Parathyroid adenoma (tissue), 2 donors: Measurements from ENCODE around the gene AGAP1.

Source experiments
- H2AFZ ChIP-seq: fragments of 300-600 bp; sonication (generic); one replicate; pipeline ENCODE4 v1.7.0; 2017; ENCODE audit warnings: antibody characterized with exemption, mild to moderate bottlenecking
- H3K27ac ChIP-seq: fragments of 300-600 bp; sonication (generic); one replicate; pipeline ENCODE4 v1.7.0; 2017
- H3K27me3 ChIP-seq: fragments of 300-600 bp; sonication (generic); one replicate; pipeline ENCODE4 v1.7.0; 2017; ENCODE audit warnings: low read length; ENCODE audit not compliant: control insufficient read depth, insufficient read depth
- H3K36me3 ChIP-seq: fragments of 300-600 bp; sonication (generic); one replicate; pipeline ENCODE4 v1.7.0; 2017; ENCODE audit warnings: low read length; ENCODE audit not compliant: control insufficient read depth, insufficient read depth
- H3K4me1 ChIP-seq: fragments of 300-600 bp; sonication (generic); one replicate; pipeline ENCODE4 v1.7.0; 2017; ENCODE audit warnings: control low read depth
- H3K4me2 ChIP-seq: fragments of 300-600 bp; sonication (generic); one replicate; pipeline ENCODE4 v1.7.0; 2017; ENCODE audit warnings: low read length
- H3K4me3 ChIP-seq: fragments of 300-600 bp; sonication (generic); one replicate; pipeline ENCODE4 v1.7.0; 2017; ENCODE audit warnings: low read depth, low read length
- H3K79me2 ChIP-seq: fragments of 300-600 bp; sonication (generic); one replicate; pipeline ENCODE4 v1.7.0; 2017; ENCODE audit warnings: control low read depth
- H3K9ac ChIP-seq: fragments of 300-600 bp; sonication (generic); one replicate; pipeline ENCODE4 v1.7.0; 2017; ENCODE audit warnings: mild to moderate bottlenecking
- H3K9me3 ChIP-seq: fragments of 300-600 bp; sonication (generic); one replicate; pipeline ENCODE4 v1.7.0; 2017; ENCODE audit warnings: low read length; ENCODE audit not compliant: control insufficient read depth
- TF ChIP-seq, protein P1 (sequence below): fragments of 300-600 bp; sonication (generic); IDR thresholded peaks from one replicate; pipeline ENCODE4 v1.7.0; 2017; ENCODE audit warnings: antibody characterized with exemption, mild to moderate bottlenecking
- donor health status: primary hyperparathyroidism.

AGAP1 gene

DNA sequence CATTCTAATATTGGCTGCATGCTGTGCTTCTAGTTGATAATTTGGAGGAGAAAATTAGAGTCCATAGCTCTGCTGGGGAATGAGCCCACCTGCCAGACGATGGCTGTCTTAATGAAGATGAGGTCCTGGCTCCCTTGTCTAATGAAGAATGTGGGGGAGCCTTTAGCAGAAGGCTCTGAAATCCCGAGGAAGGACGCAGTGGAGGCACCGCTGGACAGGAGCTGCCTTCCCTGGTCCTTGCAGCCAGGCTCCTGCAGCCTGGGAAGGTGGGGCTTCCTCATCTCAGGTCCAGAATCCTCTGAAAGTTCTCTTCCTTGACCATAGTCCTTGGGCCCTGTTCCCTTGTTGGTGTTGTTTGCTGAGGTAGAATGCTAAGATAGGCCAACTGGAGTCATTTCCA lies 208.3 kb downstream of the AGAP1 start:
- H3K36me3 ChIP-seq: no peaks in the 10 kb centered on the region
- H3K27me3 ChIP-seq: no peaks in the 10 kb centered on the region
- no peak overlapping the region for H3K4me2 ChIP-seq
- H3K9ac ChIP-seq: no peak overlapping the region
- H3K4me1 ChIP-seq: no peaks in the 10 kb centered on the region
- H3K4me3 ChIP-seq: no peak overlapping the region
- no peaks in the 10 kb centered on the region for H3K9me3 ChIP-seq
- H2AFZ ChIP-seq: no peak overlapping the region
- peaks cover 20% of the 10 kb centered on the region for H3K79me2 ChIP-seq
- no peak overlapping the region for H3K27ac ChIP-seq
- TF ChIP-seq, protein P1, sequence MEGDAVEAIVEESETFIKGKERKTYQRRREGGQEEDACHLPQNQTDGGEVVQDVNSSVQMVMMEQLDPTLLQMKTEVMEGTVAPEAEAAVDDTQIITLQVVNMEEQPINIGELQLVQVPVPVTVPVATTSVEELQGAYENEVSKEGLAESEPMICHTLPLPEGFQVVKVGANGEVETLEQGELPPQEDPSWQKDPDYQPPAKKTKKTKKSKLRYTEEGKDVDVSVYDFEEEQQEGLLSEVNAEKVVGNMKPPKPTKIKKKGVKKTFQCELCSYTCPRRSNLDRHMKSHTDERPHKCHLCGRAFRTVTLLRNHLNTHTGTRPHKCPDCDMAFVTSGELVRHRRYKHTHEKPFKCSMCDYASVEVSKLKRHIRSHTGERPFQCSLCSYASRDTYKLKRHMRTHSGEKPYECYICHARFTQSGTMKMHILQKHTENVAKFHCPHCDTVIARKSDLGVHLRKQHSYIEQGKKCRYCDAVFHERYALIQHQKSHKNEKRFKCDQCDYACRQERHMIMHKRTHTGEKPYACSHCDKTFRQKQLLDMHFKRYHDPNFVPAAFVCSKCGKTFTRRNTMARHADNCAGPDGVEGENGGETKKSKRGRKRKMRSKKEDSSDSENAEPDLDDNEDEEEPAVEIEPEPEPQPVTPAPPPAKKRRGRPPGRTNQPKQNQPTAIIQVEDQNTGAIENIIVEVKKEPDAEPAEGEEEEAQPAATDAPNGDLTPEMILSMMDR: no peak

- TF ChIP-seq, protein P1: no peak
- Histone ChIP-seq H3K9me3 (no peaks in the 10 kb centered on the region), H3K9ac (no peak overlapping the region), H3K36me3 (no peaks in the 10 kb centered on the region), H3K27me3 (no peaks in the 10 kb centered on the region), H2AFZ (no peak overlapping the region), H3K4me2 (no peak overlapping the region), H3K4me1 (no peaks in the 10 kb centered on the region), H3K79me2 (peaks cover 23% of the 10 kb centered on the region), H3K4me3 (no peak overlapping the region), H3K27ac (no peak overlapping the region)
Measured at GRCh38 chr2:235703711-235704295, 210.0 kb downstream of the AGAP1 start.

DNA sequence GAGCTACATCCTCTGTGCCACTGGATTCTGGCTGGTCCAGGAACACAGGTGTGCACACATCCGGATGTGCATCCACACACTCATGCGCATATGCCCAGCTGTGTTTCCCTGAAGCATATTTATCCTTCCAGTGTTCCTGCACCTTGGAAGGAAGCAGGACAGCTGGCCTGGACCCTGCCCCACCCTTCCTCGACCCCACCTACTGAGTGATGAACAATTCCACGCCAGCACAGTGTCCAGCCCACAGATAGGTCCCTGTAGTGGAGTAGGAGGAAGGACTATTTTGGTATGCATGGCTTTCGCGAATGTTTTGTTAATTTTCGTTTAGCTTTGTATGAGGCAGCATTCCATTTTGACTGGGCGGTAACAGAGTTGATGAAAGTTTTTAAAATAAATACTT lies 211.5 kb downstream of the AGAP1 start:
- H3K79me2 ChIP-seq: peaks cover 20% of the 10 kb centered on the region
- H3K4me1 ChIP-seq: no peaks in the 10 kb centered on the region
- no peak overlapping the region for H2AFZ ChIP-seq
- H3K27ac ChIP-seq: no peak overlapping the region
- no peaks in the 10 kb centered on the region for H3K27me3 ChIP-seq
- H3K36me3 ChIP-seq: no peaks in the 10 kb centered on the region
- H3K9ac ChIP-seq: no peak overlapping the region
- H3K9me3 ChIP-seq: no peaks in the 10 kb centered on the region
- no peak overlapping the region for H3K4me3 ChIP-seq
- H3K4me2 ChIP-seq: no peak overlapping the region
- TF ChIP-seq, protein P1: no peak

DNA sequence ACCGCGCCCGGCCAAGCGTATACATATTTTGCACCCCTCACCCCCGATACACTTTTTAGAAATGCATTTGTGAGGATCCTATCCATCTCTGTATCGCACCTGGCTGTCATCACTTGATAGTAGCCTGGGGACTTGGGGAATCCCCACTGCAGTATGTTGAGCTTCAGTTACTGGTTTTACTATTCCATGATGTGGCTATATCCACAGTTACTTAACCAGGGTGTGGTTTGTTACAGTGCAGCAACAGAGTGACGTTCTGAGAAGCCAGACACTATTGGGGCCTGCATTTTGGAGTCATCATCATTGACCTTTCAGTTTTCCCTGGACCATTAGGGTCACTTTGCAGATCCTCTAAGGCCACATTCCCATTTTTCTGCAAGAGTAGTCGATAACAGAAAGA lies 212.7 kb downstream of the AGAP1 start:
- H3K4me2 ChIP-seq: no peak overlapping the region
- no peaks in the 10 kb centered on the region for H3K27me3 ChIP-seq
- no peaks in the 10 kb centered on the region for H3K4me1 ChIP-seq
- TF ChIP-seq, protein P1: no peak
- no peak overlapping the region for H2AFZ ChIP-seq
- no peaks in the 10 kb centered on the region for H3K9me3 ChIP-seq
- no peak overlapping the region for H3K4me3 ChIP-seq
- no peaks in the 10 kb centered on the region for H3K36me3 ChIP-seq
- H3K9ac ChIP-seq: no peak overlapping the region
- H3K79me2 ChIP-seq: peaks cover 20% of the 10 kb centered on the region
- H3K27ac ChIP-seq: no peak overlapping the region

DNA sequence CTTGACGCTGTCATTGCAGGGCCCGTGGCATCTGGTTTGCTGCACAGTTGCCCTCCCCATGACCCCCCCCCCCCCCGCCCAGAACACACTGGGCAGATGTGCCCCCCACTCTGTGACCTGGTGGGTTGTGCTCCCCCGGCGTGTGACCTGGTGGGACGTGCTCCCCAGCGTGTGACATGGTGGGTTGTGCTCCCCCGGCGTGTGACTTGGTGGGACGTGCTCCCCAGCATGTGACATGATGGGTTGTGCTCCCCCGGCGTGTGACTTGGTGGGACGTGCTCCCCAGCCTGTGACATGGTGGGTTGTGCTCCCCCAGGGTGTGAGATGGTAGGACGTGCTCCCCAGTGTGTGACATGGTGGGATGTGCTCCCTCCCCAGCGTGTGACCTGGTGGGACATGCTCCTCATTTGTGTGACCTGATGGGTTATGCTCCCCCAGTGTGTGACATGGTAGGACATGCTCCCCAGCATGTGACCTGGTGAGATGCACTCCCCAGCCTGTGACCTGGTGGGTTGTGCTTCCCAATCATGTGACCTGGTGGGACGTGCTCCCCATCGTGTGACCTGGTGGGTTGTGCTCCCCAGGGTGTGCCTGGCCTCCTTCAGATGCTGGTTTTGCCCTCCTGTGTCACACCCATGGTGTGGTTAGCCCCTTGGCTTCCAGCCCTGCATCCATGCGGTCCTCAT lies 213.7 kb downstream of the AGAP1 start:
- Histone ChIP-seq H3K9me3 (no peaks in the 10 kb centered on the region), H3K4me1 (no peaks in the 10 kb centered on the region), H3K27ac (no peak overlapping the region), H3K4me3 (no peak overlapping the region), H3K79me2 (peaks cover 20% of the 10 kb centered on the region), H3K27me3 (no peaks in the 10 kb centered on the region), H3K9ac (no peak overlapping the region), H2AFZ (no peak overlapping the region), H3K4me2 (no peak overlapping the region), H3K36me3 (no peaks in the 10 kb centered on the region)
- TF ChIP-seq, protein P1: no peak
